GM12801 (cell line): ENCODE measurements around the gene FITM1.

Source experiments
- CTCF ChIP-seq: IDR thresholded peaks from one replicate; pipeline ENCODE4 v1.5.1; 2011; ENCODE audit warnings: control low read depth; ENCODE audit not compliant: insufficient read length; ENCODE audit errors: extremely low read depth

FITM1 gene

DNA sequence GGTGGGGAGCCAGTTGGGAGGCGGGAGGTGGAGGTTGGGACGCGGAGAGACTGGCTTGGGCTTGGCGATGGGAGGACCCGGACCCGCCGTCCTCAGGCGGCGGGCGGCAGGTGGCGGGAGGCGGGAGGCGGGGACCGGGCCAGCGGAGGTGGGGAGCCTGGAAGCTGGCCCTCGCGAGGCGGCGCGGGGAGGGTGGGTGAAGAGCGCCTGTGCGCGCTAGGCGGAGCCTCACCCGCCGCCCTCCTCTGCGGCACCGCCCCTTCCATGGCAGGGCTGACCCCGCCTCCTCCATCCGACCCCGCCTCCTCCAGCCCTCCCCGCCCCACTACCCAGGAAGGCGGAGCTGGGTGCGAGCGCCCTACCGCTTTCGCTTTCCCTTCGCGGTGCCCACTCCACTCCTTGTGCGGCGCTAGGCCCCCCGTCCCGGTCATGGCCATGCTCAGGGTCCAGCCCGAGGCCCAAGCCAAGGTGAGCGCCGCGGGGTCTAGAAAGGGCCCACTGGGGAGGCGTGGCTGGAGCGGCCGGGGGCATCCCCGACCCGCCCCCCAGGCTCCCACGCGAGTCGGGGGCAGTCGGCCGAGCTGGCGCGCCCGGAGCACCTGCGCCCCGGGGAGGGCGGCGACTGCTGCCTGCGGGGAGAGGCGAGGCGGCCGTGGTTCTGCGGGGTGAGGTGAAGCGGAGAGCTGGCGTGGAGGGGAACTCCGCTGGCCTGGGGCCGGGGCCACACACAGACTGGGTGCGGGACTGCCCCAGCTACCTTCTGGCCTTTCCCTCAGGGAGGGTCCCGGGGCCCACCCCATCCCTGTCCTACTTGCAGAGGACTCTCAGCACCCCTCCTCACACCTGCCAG lies 5.6 kb downstream of the FITM1 start, which contains the start of gene PSME1:
Gene PSME1, plus strand, starts transcription at position 361 of the 850 bp plus-strand sequence. Its CDS starts 69 bp downstream, at position 430.
- no peak for TF ChIP-seq CTCF

- no peak for TF ChIP-seq CTCF
Observed at GRCh38 chr14:24136684-24137528, 6.4 kb downstream of the FITM1 start.

GRCh38 chr14:24137529-24138395 lies 7.3 kb downstream of the FITM1 start:
- TF ChIP-seq CTCF: no peak

GRCh38 chr14:24138396-24139271 lies 8.2 kb downstream of the FITM1 start:
- no peak for TF ChIP-seq CTCF

DNA sequence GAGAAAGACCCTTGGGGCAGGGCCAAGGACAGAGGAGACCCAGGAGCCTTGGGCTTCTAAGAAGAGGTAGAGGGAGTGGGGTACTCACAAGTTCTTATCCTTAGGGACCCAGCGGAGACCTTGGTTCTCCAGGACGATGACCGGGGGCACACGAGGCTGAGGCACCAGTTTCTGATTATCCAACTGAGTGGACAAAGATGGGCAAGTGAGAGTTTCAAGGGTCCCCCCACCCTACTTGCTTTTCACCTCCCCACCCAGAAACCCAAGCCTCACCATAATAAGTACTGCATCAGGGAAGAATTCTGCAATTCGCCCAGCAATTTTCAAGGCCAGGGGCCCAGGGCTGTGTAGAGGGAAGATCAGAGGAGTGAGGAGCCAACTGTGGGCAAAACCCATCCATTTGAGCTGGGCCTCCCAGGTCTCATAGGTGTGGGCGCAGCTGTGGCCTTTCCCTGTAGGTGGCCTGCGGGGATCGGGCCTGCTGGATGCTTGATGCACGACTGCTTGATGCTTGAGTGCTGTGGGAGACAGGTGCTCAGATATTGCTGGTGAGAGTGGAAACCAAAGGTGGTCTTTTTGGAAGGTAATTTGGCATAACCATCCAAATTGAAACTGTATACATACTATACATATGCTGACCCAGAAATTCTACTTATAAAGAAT lies 8.9 kb downstream of the FITM1 start:
- no peak for TF ChIP-seq CTCF

DNA sequence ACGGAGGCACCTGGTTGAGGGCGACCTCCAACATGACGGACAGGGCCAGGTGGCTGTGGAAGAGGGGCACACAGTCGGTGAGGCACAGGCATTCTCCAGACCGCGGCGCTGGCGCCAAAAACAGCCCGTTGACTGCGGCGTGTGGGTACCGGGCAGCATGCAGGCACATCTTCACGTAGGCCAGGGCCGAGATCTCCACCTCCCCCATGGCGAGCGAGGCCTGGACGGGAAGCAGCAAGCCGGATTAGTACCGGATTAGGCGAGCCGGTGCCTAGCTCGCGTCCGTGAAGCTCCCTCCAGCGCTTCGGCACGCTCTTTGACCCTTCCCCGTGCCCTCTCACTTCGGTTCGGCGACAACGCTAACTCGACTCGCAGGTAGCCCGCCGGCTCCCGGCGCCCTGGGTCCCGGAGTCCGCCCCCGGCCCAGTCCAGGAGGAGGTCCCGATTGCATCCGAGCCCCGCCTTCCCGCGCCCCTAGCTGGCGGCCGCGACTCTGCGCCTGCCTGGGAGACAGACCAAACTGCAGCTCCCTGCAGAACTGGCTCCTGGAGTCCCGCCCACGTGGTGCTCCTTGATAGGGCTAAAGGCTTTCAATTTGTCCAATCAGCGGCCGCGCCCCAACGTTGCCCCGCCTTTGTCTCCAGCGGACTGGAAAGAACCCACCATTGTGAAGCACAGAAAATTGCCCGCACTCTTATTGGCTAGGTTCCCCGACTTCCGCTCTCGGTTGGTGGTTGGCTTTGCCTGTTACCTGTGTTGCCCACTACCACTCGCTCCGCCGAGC lies 10.8 kb downstream of the FITM1 start, which contains the start of gene EMC9:
Gene EMC9, minus strand, starts transcription at position 495 of the 784 bp plus-strand sequence. Its CDS starts 287 bp downstream, at position 208.
- no peak for TF ChIP-seq CTCF
